ENCODE results near the gene RNF10. TPM values are rescaled to one million over a fixed set of nuclear protein-coding genes. Genes with fewer than 3 reads are reported as not detected.

The RNF10 gene
- total and polyA plus RNA-seq, 9 of the 15 experiments (the other 6 are each of a cell fraction or from before 2014, with no cell fraction given): 43.0 to 139 (median 80.1) TPM

GRCh38 chr12:120534703-120535655, 823 bp downstream of the RNF10 start (continued):
- TF ChIP-seq IRF9 (tag; IDR thresholded peaks at IDR 0.05) (no peak), ZBTB8A (IDR thresholded peaks at IDR 0.05; ENCODE audit: partially characterized antibody) (no peak), RNF2 (IDR thresholded peaks at IDR 0.05) (peak; percentile 42; the same call in 1 of the 2 replicates), DPF2 (IDR thresholded peaks at IDR 0.05) (peak; percentile 82), PML (IDR thresholded peaks at IDR 0.05; ENCODE audit: low read length) (peak; percentile 73), TAF1 (IDR thresholded peaks at IDR 0.05; ENCODE audit: control insufficient read depth, extremely low read depth, insufficient read depth, low read length, severe bottlenecking) (peak; percentile 57), ZNF778 (CRISPR knock-in tag; IDR thresholded peaks at IDR 0.05) (no peak), HMGXB4 (CRISPR knock-in tag; IDR thresholded peaks at IDR 0.05) (0 out of 2 replicates have a peak, but pooled peaks have one; percentile 72), DLX4 (CRISPR knock-in tag; IDR thresholded peaks at IDR 0.05) (no peak), AFF1 (IDR thresholded peaks at IDR 0.05; ENCODE audit: low read depth in 1 of 2, partially characterized antibody in 2 of 2) (no peak), CGGBP1 (CRISPR knock-in tag; IDR thresholded peaks at IDR 0.05) (no peak), SMARCA4 (IDR thresholded peaks at IDR 0.05) (peak; percentile 76), NEUROD1 (IDR thresholded peaks at IDR 0.05; ENCODE audit: borderline replicate concordance, low read depth, low read length, partially characterized antibody) (no peak), NFE2 (IDR thresholded peaks at IDR 0.05; ENCODE audit: low read depth) (0 out of 2 replicates have a peak, but pooled peaks have one; percentile 23), ARID1B (IDR thresholded peaks at IDR 0.05) (peak; percentile 78), SMAD4 (CRISPR knock-in tag; conservative IDR thresholded peaks at IDR 0.05) (peak; percentile 54; the same call in 1 of the 2 replicates), MED1 (CRISPR knock-in tag; IDR thresholded peaks at IDR 0.05; ENCODE audit: borderline replicate concordance) (no peak), ZBTB26 (CRISPR knock-in tag; IDR thresholded peaks at IDR 0.05) (no peak)

All from K562 (cell line).